LNCaP clone FGC (cell line): ENCODE results near the gene CCDC88C.

ENCODE experiments used
- DNase-seq: peaks from one replicate; pipeline ENCODE4 v3.0.0-alpha.2; 2011; ENCODE audit warnings: low read depth
- H3K4me3 ChIP-seq: 2 replicates; pipeline ENCODE4 v1.5.1; 2011; ENCODE audit warnings: mild to moderate bottlenecking, low read depth, low read length, control low read depth
- CTCF ChIP-seq: IDR thresholded peaks from 2 replicates; pipeline ENCODE4 v1.5.1; 2012; ENCODE audit warnings: mild to moderate bottlenecking; ENCODE audit not compliant: control insufficient read depth, insufficient read depth; ENCODE audit errors: extremely low read depth

The CCDC88C gene

GRCh38 chr14:91358025-91358319 lies 59.6 kb downstream of the CCDC88C start:
- H3K4me3 ChIP-seq = no peak overlapping the region
- DNase-seq = no peak
- no peak for TF ChIP-seq CTCF

DNA sequence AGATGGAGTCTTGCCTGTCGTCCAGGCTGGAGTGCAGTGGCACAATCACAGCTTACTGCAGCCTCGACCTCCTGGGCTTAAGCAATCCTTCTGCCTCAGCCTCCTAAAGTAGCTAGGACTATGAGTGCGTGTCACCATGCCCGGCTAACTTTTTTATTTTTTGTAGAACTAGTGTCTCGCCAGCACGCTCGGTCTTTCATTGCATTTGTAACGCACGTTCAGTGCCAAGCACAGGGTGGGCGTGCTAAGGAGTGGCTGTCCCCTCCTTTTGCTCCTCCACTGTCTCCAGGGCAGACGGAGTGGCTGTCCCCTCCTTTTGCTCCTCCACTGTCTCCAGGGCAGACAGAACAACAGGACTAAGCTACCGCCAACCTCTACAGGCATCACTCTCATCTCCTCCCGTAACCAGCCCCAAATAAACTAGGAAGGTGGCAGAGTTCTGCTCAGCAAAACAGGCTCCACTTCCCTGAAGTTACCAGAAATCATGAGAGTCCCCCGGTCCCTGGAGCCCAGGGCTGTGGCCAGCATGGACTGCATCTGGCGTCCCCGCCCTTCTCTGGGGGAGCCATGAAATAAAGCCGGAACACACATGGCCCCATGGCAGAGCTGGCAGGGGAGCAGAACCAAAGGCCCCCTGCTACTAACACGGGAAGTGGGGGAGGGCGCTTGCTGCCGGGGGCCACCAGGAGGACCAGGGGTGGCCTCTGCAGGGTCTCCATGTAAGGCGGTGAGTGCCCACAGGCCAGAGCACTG lies 60.2 kb downstream of the CCDC88C start:
- no peak overlapping the region for H3K4me3 ChIP-seq
- no peak for TF ChIP-seq CTCF
- no peak for DNase-seq

GRCh38 chr14:91356181-91356763 lies 61.3 kb downstream of the CCDC88C start:
- no peak overlapping the region for H3K4me3 ChIP-seq
- TF ChIP-seq CTCF = no peak
- no peak for DNase-seq

DNA sequence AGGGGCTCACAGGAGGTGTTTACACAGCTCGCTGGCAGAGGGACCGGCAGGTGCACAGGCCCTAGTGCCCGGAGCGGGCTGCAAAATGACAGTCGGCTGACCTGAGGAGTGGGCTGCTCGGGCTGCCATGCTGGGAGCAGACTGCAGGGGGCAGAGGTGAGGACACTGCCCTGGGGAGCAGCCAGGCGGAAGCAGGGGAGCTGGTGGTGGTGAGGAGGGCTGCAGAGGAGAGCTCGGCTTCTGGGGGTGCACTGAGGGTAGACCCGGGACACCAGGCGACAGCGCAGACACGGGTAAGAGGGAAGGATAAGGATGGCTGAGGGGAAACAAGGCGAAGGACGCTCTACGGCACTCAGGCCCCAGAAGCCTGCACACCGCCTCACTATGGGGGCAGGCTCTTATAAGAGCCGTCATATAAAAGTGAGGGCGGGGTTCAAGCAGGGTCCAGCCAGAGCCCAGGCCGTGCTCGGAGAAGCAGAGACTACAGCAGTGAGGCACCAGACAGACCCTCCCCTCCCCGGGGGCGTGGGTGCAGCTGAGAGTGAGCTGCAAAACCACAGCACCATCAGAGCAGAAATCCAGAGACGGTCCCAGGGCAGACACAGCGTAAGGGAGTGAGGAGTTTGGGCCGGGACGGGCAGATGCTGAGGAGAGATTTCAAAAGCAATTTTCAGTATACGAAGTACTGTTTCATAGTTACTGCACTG lies 62.5 kb downstream of the CCDC88C start:
- H3K4me3 ChIP-seq = no peak overlapping the region
- no peak for DNase-seq
- TF ChIP-seq CTCF = peak; percentile 40; the same call in 1 of the 2 replicates

DNA sequence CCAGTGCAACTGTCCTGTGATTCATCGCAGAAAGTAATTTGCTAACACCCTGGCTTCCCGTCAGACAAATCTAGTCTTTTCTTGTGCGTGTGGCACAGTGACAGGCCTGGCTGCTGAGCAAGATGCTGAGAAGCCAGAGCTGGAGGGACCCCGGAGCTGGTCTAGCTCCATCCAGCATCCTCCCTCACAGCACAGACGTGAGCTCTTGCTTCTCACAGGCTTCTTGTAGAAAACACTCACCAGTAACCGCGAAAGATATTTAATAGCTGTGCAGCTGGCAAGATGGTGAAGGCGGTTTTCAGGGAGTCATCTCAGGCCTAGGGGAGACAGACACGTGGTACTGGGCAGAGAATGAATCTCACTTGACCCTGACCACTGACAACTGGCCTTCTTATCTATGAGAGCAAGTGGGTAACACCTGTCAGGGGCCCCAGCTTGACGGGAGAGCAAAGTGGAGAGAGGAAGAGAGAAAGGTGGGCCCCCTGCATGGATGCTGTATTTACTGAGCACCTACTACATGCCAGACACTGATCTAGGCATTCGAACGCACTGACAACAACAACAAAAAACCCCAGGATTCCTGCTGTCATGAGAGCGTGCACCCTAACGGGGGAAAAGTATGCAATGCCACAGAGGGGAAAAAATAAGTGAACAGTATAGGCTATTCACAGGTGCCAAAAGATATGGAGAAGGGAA lies 63.3 kb downstream of the CCDC88C start:
- H3K4me3 ChIP-seq = no peak overlapping the region
- TF ChIP-seq CTCF = no peak
- no peak for DNase-seq

GRCh38 chr14:91352728-91353692 lies 64.6 kb downstream of the CCDC88C start:
- no peak for TF ChIP-seq CTCF

More at GRCh38 chr14:91352728-91353692, 64.6 kb downstream of the CCDC88C start:
- no peak overlapping the region for H3K4me3 ChIP-seq
- DNase-seq = no peak
